Measurements from ENCODE around the gene MOB4.
"Not testable (repeated sequence)": the region's sequence is repeated elsewhere in the genome, so short reads cannot be mapped to it uniquely, and the experiment has no call there.

MOB4 gene

GRCh38 chr2:197513915-197514314, 2.0 kb upstream of the MOB4 start:
- no peak for DNase-seq (ENCODE audit: low read depth in 2 of 2, low spot score in 1 of 2)

GRCh38 chr2:197514754-197515153, 1.1 kb upstream of the MOB4 start:
- DNase-seq (ENCODE audit: low read depth in 2 of 2, low spot score in 1 of 2), result no peak

- no peak for DNase-seq (ENCODE audit: low read depth in 2 of 2, low spot score in 1 of 2)
Observed at GRCh38 chr2:197515315-197515738, 539 bp upstream of the MOB4 start.

GRCh38 chr2:197516393-197516761, 511 bp downstream of the MOB4 start:
- DNase-seq (ENCODE audit: low read depth in 2 of 2, low spot score in 1 of 2), result no peak

- DNase-seq (ENCODE audit: low read depth in 2 of 2, low spot score in 1 of 2), result no peak
Observed at GRCh38 chr2:197517150-197517549, 1.3 kb downstream of the MOB4 start.

GRCh38 chr2:197538412-197538811, 22.5 kb downstream of the MOB4 start:
- DNase-seq (ENCODE audit: low read depth in 2 of 2, low spot score in 1 of 2), result no peak

GRCh38 chr2:197539734-197540133, 23.9 kb downstream of the MOB4 start:
- no peak for DNase-seq (ENCODE audit: low read depth in 2 of 2, low spot score in 1 of 2)

GRCh38 chr2:197543206-197543605, 27.3 kb downstream of the MOB4 start:
- no peak for DNase-seq (ENCODE audit: low read depth in 2 of 2, low spot score in 1 of 2)

- no peak for DNase-seq (ENCODE audit: low read depth in 2 of 2, low spot score in 1 of 2)
Observed at GRCh38 chr2:197547163-197547900, 31.5 kb downstream of the MOB4 start.

- no peak for DNase-seq (ENCODE audit: low read depth in 2 of 2, low spot score in 1 of 2)
Observed at GRCh38 chr2:197548582-197548981, 32.7 kb downstream of the MOB4 start.

GRCh38 chr2:197551260-197551659, 35.4 kb downstream of the MOB4 start:
- not testable (repeated sequence) for DNase-seq (ENCODE audit: low read depth in 2 of 2, low spot score in 1 of 2)

GRCh38 chr2:197555467-197555866, 39.6 kb downstream of the MOB4 start:
- no peak for DNase-seq (ENCODE audit: low read depth in 2 of 2, low spot score in 1 of 2)

- no peak for DNase-seq (ENCODE audit: low read depth in 2 of 2, low spot score in 1 of 2)
Observed at GRCh38 chr2:197556456-197556855, 40.6 kb downstream of the MOB4 start.

- no peak for DNase-seq (ENCODE audit: low read depth in 2 of 2, low spot score in 1 of 2)
Observed at GRCh38 chr2:197558393-197558792, 42.5 kb downstream of the MOB4 start.

- no peak for DNase-seq (ENCODE audit: low read depth in 2 of 2, low spot score in 1 of 2)
Observed at GRCh38 chr2:197559681-197560080, 43.8 kb downstream of the MOB4 start.

- no peak for DNase-seq (ENCODE audit: low read depth in 2 of 2, low spot score in 1 of 2)
Observed at GRCh38 chr2:197560146-197560665, 44.3 kb downstream of the MOB4 start.

GRCh38 chr2:197571627-197572271, 55.9 kb downstream of the MOB4 start:
- DNase-seq (ENCODE audit: low read depth in 2 of 2, low spot score in 1 of 2), result no peak

- no peak for DNase-seq (ENCODE audit: low read depth in 2 of 2, low spot score in 1 of 2)
Observed at GRCh38 chr2:197573608-197574007, 57.7 kb downstream of the MOB4 start.

- no peak for DNase-seq (ENCODE audit: low read depth in 2 of 2, low spot score in 1 of 2)
Observed at GRCh38 chr2:197575987-197576386, 60.1 kb downstream of the MOB4 start.

GRCh38 chr2:197576631-197577030, 60.8 kb downstream of the MOB4 start:
- no peak for DNase-seq (ENCODE audit: low read depth in 2 of 2, low spot score in 1 of 2)

GRCh38 chr2:197577446-197577845, 61.6 kb downstream of the MOB4 start:
- DNase-seq (ENCODE audit: low read depth in 2 of 2, low spot score in 1 of 2), result no peak

- DNase-seq (ENCODE audit: low read depth in 2 of 2, low spot score in 1 of 2), result not testable (repeated sequence)
Observed at GRCh38 chr2:197578294-197578693, 62.4 kb downstream of the MOB4 start.

- DNase-seq (ENCODE audit: low read depth in 2 of 2, low spot score in 1 of 2), result not testable (repeated sequence)
Observed at GRCh38 chr2:197580166-197580565, 64.3 kb downstream of the MOB4 start.
